ENCODE measurements around the gene RPL27A.
A peak's percentile ranks its signal among the peaks of the same experiment; 100 is the strongest.

The RPL27A gene

GRCh38 chr11:8715501-8715900 lies 32.9 kb downstream of the RPL27A start:
- peaks cover 63% of the 10 kb centered on the region for H3K36me3 ChIP-seq (ENCODE audit: insufficient read depth, low read length)
- no peaks in the 10 kb centered on the region for H3K9me3 ChIP-seq (ENCODE audit: low read length)
- no peaks in the 10 kb centered on the region for H3K27me3 ChIP-seq (ENCODE audit: control insufficient read depth in 1 of 2, insufficient read depth in 2 of 2, low read length in 2 of 2)
- peaks cover 71% of the 10 kb centered on the region for H3K4me1 ChIP-seq (ENCODE audit: insufficient read depth, low read length)
- H3K27ac ChIP-seq (ENCODE audit: low read depth, low read length), result peak overlapping the region; percentile 53
- no peak overlapping the region for H3K4me3 ChIP-seq (ENCODE audit: low read depth in 1 of 2, low read length in 2 of 2)
- no peak overlapping the region for H3K9ac ChIP-seq (ENCODE audit: low read length)

GRCh38 chr11:8717544-8717875 lies 34.9 kb downstream of the RPL27A start:
- no peak overlapping the region for H3K4me3 ChIP-seq (ENCODE audit: low read depth in 1 of 2, low read length in 2 of 2)
- H3K4me1 ChIP-seq (ENCODE audit: insufficient read depth, low read length), result peaks cover 83% of the 10 kb centered on the region
- peak overlapping the region; percentile 97 for H3K27ac ChIP-seq (ENCODE audit: low read depth, low read length)
- H3K9ac ChIP-seq (ENCODE audit: low read length), result peak overlapping the region; percentile 58
- H3K9me3 ChIP-seq (ENCODE audit: low read length), result no peaks in the 10 kb centered on the region
- H3K27me3 ChIP-seq (ENCODE audit: control insufficient read depth in 1 of 2, insufficient read depth in 2 of 2, low read length in 2 of 2), result no peaks in the 10 kb centered on the region
- peaks cover 49% of the 10 kb centered on the region for H3K36me3 ChIP-seq (ENCODE audit: insufficient read depth, low read length)

- H3K4me1 ChIP-seq (ENCODE audit: insufficient read depth, low read length), result peaks cover 89% of the 10 kb centered on the region
These were observed 35.5 kb downstream of the RPL27A start for GRCh38 chr11:8717876-8718753.

GRCh38 chr11:8719211-8719649 lies 36.6 kb downstream of the RPL27A start:
- Histone ChIP-seq H3K36me3 (ENCODE audit: insufficient read depth, low read length) (peaks cover 41% of the 10 kb centered on the region), H3K27ac (ENCODE audit: low read depth, low read length) (peak overlapping the region; percentile 96), H3K4me1 (ENCODE audit: insufficient read depth, low read length) (peaks cover 94% of the 10 kb centered on the region), H3K9me3 (ENCODE audit: low read length) (no peaks in the 10 kb centered on the region), H3K9ac (ENCODE audit: low read length) (peak overlapping the region; percentile 10), H3K4me3 (ENCODE audit: low read depth in 1 of 2, low read length in 2 of 2) (peak overlapping the region in 1 of 2 donors; percentile 14), H3K27me3 (ENCODE audit: control insufficient read depth in 1 of 2, insufficient read depth in 2 of 2, low read length in 2 of 2) (no peaks in the 10 kb centered on the region)

More at GRCh38 chr11:8717876-8718753, 35.5 kb downstream of the RPL27A start:
- H3K36me3 ChIP-seq (ENCODE audit: insufficient read depth, low read length), result peaks cover 43% of the 10 kb centered on the region
- H3K9ac ChIP-seq (ENCODE audit: low read length), result peak overlapping the region; percentile 58
- H3K9me3 ChIP-seq (ENCODE audit: low read length), result no peaks in the 10 kb centered on the region
- H3K27ac ChIP-seq (ENCODE audit: low read depth, low read length), result peak overlapping the region; percentile 97
- H3K27me3 ChIP-seq (ENCODE audit: control insufficient read depth in 1 of 2, insufficient read depth in 2 of 2, low read length in 2 of 2), result no peaks in the 10 kb centered on the region
- peak overlapping the region in 1 of 2 donors; percentile 11 for H3K4me3 ChIP-seq (ENCODE audit: low read depth in 1 of 2, low read length in 2 of 2)

- Histone ChIP-seq H3K9ac (ENCODE audit: low read length) (no peak overlapping the region), H3K4me1 (ENCODE audit: insufficient read depth, low read length) (peaks cover 89% of the 10 kb centered on the region), H3K27ac (ENCODE audit: low read depth, low read length) (peak overlapping the region; percentile 96), H3K4me3 (ENCODE audit: low read depth in 1 of 2, low read length in 2 of 2) (peak overlapping the region in 1 of 2 donors; percentile 14), H3K27me3 (ENCODE audit: control insufficient read depth in 1 of 2, insufficient read depth in 2 of 2, low read length in 2 of 2) (no peaks in the 10 kb centered on the region), H3K9me3 (ENCODE audit: low read length) (no peaks in the 10 kb centered on the region), H3K36me3 (ENCODE audit: insufficient read depth, low read length) (peaks cover 41% of the 10 kb centered on the region)
These were observed 37.1 kb downstream of the RPL27A start for GRCh38 chr11:8719721-8720120.

- H3K27ac ChIP-seq (ENCODE audit: low read depth, low read length), result peak overlapping the region; percentile 96
- H3K4me1 ChIP-seq (ENCODE audit: insufficient read depth, low read length), result peaks cover 83% of the 10 kb centered on the region
- H3K9me3 ChIP-seq (ENCODE audit: low read length), result no peaks in the 10 kb centered on the region
- no peaks in the 10 kb centered on the region for H3K27me3 ChIP-seq (ENCODE audit: control insufficient read depth in 1 of 2, insufficient read depth in 2 of 2, low read length in 2 of 2)
- no peak overlapping the region for H3K4me3 ChIP-seq (ENCODE audit: low read depth in 1 of 2, low read length in 2 of 2)
- peaks cover 38% of the 10 kb centered on the region for H3K36me3 ChIP-seq (ENCODE audit: insufficient read depth, low read length)
- H3K9ac ChIP-seq (ENCODE audit: low read length), result no peak overlapping the region
These were observed 37.8 kb downstream of the RPL27A start for GRCh38 chr11:8720352-8720751.

GRCh38 chr11:8720868-8721608 lies 38.4 kb downstream of the RPL27A start:
- no peaks in the 10 kb centered on the region for H3K9me3 ChIP-seq (ENCODE audit: low read length)
- H3K27ac ChIP-seq (ENCODE audit: low read depth, low read length), result peak overlapping the region; percentile 96
- no peak overlapping the region for H3K4me3 ChIP-seq (ENCODE audit: low read depth in 1 of 2, low read length in 2 of 2)
- peaks cover 37% of the 10 kb centered on the region for H3K36me3 ChIP-seq (ENCODE audit: insufficient read depth, low read length)
- H3K9ac ChIP-seq (ENCODE audit: low read length), result no peak overlapping the region
- H3K4me1 ChIP-seq (ENCODE audit: insufficient read depth, low read length), result peaks cover 76% of the 10 kb centered on the region
- H3K27me3 ChIP-seq (ENCODE audit: control insufficient read depth in 1 of 2, insufficient read depth in 2 of 2, low read length in 2 of 2), result no peaks in the 10 kb centered on the region

GRCh38 chr11:8721609-8722500 lies 39.3 kb downstream of the RPL27A start:
- Histone ChIP-seq H3K9me3 (ENCODE audit: low read length) (no peaks in the 10 kb centered on the region), H3K4me1 (ENCODE audit: insufficient read depth, low read length) (peaks cover 76% of the 10 kb centered on the region), H3K9ac (ENCODE audit: low read length) (peak overlapping the region; percentile 20), H3K27me3 (ENCODE audit: control insufficient read depth in 1 of 2, insufficient read depth in 2 of 2, low read length in 2 of 2) (no peaks in the 10 kb centered on the region), H3K4me3 (ENCODE audit: low read depth in 1 of 2, low read length in 2 of 2) (peak overlapping the region in 1 of 2 donors; percentile 5), H3K27ac (ENCODE audit: low read depth, low read length) (peak overlapping the region; percentile 96), H3K36me3 (ENCODE audit: insufficient read depth, low read length) (peaks cover 34% of the 10 kb centered on the region)

- Histone ChIP-seq H3K9me3 (ENCODE audit: low read length) (no peaks in the 10 kb centered on the region), H3K4me1 (ENCODE audit: insufficient read depth, low read length) (peaks cover 76% of the 10 kb centered on the region), H3K36me3 (ENCODE audit: insufficient read depth, low read length) (peaks cover 26% of the 10 kb centered on the region)
These were observed 40.2 kb downstream of the RPL27A start for GRCh38 chr11:8722809-8723208.

GRCh38 chr11:8723711-8724110 lies 41.1 kb downstream of the RPL27A start:
- Histone ChIP-seq H3K36me3 (ENCODE audit: insufficient read depth, low read length) (peaks cover 26% of the 10 kb centered on the region), H3K9ac (ENCODE audit: low read length) (no peak overlapping the region), H3K27me3 (ENCODE audit: control insufficient read depth in 1 of 2, insufficient read depth in 2 of 2, low read length in 2 of 2) (no peaks in the 10 kb centered on the region), H3K4me3 (ENCODE audit: low read depth in 1 of 2, low read length in 2 of 2) (no peak overlapping the region), H3K9me3 (ENCODE audit: low read length) (no peaks in the 10 kb centered on the region), H3K27ac (ENCODE audit: low read depth, low read length) (no peak overlapping the region), H3K4me1 (ENCODE audit: insufficient read depth, low read length) (peaks cover 76% of the 10 kb centered on the region)

More at GRCh38 chr11:8722809-8723208, 40.2 kb downstream of the RPL27A start:
- Histone ChIP-seq H3K27me3 (ENCODE audit: control insufficient read depth in 1 of 2, insufficient read depth in 2 of 2, low read length in 2 of 2) (no peaks in the 10 kb centered on the region), H3K4me3 (ENCODE audit: low read depth in 1 of 2, low read length in 2 of 2) (no peak overlapping the region), H3K9ac (ENCODE audit: low read length) (peak overlapping the region; percentile 20), H3K27ac (ENCODE audit: low read depth, low read length) (peak overlapping the region; percentile 96)

GRCh38 chr11:8724682-8725081 lies 42.1 kb downstream of the RPL27A start:
- Histone ChIP-seq H3K27me3 (ENCODE audit: control insufficient read depth in 1 of 2, insufficient read depth in 2 of 2, low read length in 2 of 2) (no peaks in the 10 kb centered on the region), H3K36me3 (ENCODE audit: insufficient read depth, low read length) (peaks cover 31% of the 10 kb centered on the region), H3K9ac (ENCODE audit: low read length) (no peak overlapping the region), H3K4me1 (ENCODE audit: insufficient read depth, low read length) (peaks cover 76% of the 10 kb centered on the region), H3K4me3 (ENCODE audit: low read depth in 1 of 2, low read length in 2 of 2) (no peak overlapping the region), H3K27ac (ENCODE audit: low read depth, low read length) (no peak overlapping the region), H3K9me3 (ENCODE audit: low read length) (no peaks in the 10 kb centered on the region)
